Hepatocyte (in vitro differentiated cells): ENCODE data around the gene APOL1.
"Not testable (repeated sequence)": the region's sequence is repeated elsewhere in the genome, so short reads cannot be mapped to it uniquely, and the experiment has no call there.

Experiments
- CTCF ChIP-seq: fragments of 200-600 bp; sonication (generic); IDR thresholded peaks from 2 replicates; pipeline ENCODE4 v1.5.1; 2016; ENCODE audit warnings: antibody characterized with exemption, mild to moderate bottlenecking; ENCODE audit not compliant: poor library complexity
- EZH2 ChIP-seq: fragments of 200-600 bp; sonication (generic); IDR thresholded peaks from 2 replicates; pipeline ENCODE4 v1.6.1; 2016; ENCODE audit warnings: antibody characterized with exemption, mild to moderate bottlenecking, borderline replicate concordance
- EZH2phosphoT487 ChIP-seq: fragments of 200-600 bp; sonication (generic); IDR thresholded peaks from one replicate; pipeline ENCODE4 v1.6.1; 2018; ENCODE audit warnings: antibody characterized with exemption, mild to moderate bottlenecking, low read depth, moderate library complexity; ENCODE audit not compliant: unreplicated experiment, severe bottlenecking

DNA sequence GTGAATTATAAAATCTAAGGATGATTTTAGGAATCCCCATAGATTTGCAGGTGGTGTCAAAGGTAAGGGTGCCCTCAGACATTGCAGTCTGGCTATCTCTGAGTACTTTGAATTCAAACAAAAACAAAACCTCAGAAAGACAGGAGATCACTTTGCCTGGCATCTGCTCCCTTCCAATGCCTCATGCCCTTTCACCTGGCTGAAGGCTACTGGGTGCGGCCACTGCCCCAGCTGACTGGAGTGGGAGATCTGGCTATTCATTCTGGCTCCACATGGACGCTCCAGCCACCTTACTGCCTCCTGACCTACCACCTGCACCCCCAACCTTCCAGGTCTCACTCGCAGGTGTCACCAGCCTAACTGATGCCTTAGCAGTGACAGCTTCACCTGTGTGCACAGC lies 23.3 kb upstream of the APOL1 start:
- not testable (repeated sequence) for TF ChIP-seq CTCF, EZH2, EZH2phosphoT487
